DOHH2 (cell line): ENCODE results near the gene WDR7.

ENCODE experiments used
- EZH2phosphoT487 ChIP-seq: fragments of 200-600 bp; sonication (generic); IDR thresholded peaks from 2 replicates; pipeline ENCODE4 v1.6.1; 2017; ENCODE audit warnings: borderline replicate concordance, mild to moderate bottlenecking, antibody characterized with exemption, low read length, moderate library complexity, mixed read lengths
- TF ChIP-seq, protein P1 (sequence below): fragments of 200-600 bp; sonication (generic); IDR thresholded peaks from one replicate; pipeline ENCODE4 v1.5.1; 2014; ENCODE audit warnings: antibody characterized with exemption, mild to moderate bottlenecking, low read depth, low read length; ENCODE audit not compliant: poor library complexity, severe bottlenecking

DNA sequence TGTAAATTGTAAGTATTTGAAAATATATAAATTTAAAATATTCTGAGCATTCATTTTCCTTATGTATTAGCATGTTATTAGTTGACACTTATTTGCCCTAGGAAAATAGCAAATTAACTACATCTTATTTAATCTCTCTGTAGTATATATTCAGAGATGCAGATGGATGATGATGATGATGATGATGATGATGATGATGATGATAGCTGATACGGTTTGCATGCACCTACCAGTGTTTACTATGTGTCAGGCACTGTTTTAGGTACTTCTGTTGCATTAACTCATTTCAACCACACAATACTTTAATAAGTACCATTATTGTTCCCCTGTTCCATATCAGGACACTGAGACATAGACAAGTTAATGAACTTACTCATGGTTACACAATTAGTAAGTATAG, 304.3 kb downstream of the WDR7 start:
- TF ChIP-seq, protein P1, sequence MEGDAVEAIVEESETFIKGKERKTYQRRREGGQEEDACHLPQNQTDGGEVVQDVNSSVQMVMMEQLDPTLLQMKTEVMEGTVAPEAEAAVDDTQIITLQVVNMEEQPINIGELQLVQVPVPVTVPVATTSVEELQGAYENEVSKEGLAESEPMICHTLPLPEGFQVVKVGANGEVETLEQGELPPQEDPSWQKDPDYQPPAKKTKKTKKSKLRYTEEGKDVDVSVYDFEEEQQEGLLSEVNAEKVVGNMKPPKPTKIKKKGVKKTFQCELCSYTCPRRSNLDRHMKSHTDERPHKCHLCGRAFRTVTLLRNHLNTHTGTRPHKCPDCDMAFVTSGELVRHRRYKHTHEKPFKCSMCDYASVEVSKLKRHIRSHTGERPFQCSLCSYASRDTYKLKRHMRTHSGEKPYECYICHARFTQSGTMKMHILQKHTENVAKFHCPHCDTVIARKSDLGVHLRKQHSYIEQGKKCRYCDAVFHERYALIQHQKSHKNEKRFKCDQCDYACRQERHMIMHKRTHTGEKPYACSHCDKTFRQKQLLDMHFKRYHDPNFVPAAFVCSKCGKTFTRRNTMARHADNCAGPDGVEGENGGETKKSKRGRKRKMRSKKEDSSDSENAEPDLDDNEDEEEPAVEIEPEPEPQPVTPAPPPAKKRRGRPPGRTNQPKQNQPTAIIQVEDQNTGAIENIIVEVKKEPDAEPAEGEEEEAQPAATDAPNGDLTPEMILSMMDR, result no peak
- TF ChIP-seq EZH2phosphoT487, result no peak
